Type B pancreatic cell (in vitro differentiated cells): ENCODE data around the gene DDX24. TPM values are rescaled to one million over a fixed set of nuclear protein-coding genes. Genes with fewer than 3 reads are reported as not detected.
A peak's percentile ranks its signal among the peaks of the same experiment; 100 is the strongest.

Source experiments
- DNase-seq: peaks from one replicate; pipeline ENCODE4 v3.0.0; 2021; ENCODE audit warnings: mixed read lengths; ENCODE audit not compliant: unreplicated experiment; ENCODE audit errors: extremely low spot score
- H3K27ac Mint-ChIP-seq: 2 replicates; pipeline ENCODE4 v1.8.0; 2021; ENCODE audit warnings: mild to moderate bottlenecking, mixed read lengths
- H3K27me3 Mint-ChIP-seq: 2 replicates; pipeline ENCODE4 v1.8.0; 2021; ENCODE audit warnings: mixed read lengths
- H3K36me3 Mint-ChIP-seq: 2 replicates; pipeline ENCODE4 v1.8.0; 2021; ENCODE audit warnings: mixed read lengths
- H3K4me1 Mint-ChIP-seq: one replicate; pipeline ENCODE4 v1.8.0; 2021; ENCODE audit warnings: mixed read lengths; ENCODE audit not compliant: unreplicated experiment
- H3K4me3 Mint-ChIP-seq: 2 replicates; pipeline ENCODE4 v1.8.0; 2021; ENCODE audit warnings: mild to moderate bottlenecking, mixed read lengths
- H3K9me3 Mint-ChIP-seq: 2 replicates; pipeline ENCODE4 v1.8.0; 2021; ENCODE audit warnings: mixed read lengths
- CTCF ChIP-seq: fragments of 200-600 bp; sonication (generic); conservative IDR thresholded peaks from 2 replicates; pipeline ENCODE4 v1.5.0; 2021; ENCODE audit warnings: antibody characterized with exemption, mild to moderate bottlenecking
- total RNA-seq: library from RNA; stranded (reverse); gene quantifications from 2 replicates; pipeline ENCODE4 v1.2.1, GENCODE V29; 2021; ENCODE audit warnings: low replicate concordance

Gene DDX24
- total RNA-seq, 1 donor from 2014 or later: 156 TPM

- peak; percentile 36 for DNase-seq
- TF ChIP-seq CTCF: no peak
- peaks cover 7% of the 10 kb centered on the region for H3K27me3 Mint-ChIP-seq
- no peaks in the 10 kb centered on the region for H3K9me3 Mint-ChIP-seq
- H3K36me3 Mint-ChIP-seq: no peaks in the 10 kb centered on the region
- peaks cover 16% of the 10 kb centered on the region for H3K4me1 Mint-ChIP-seq
- H3K4me3 Mint-ChIP-seq: no peak overlapping the region
- no peak overlapping the region for H3K27ac Mint-ChIP-seq
These were observed 46.3 kb upstream of the DDX24 start for GRCh38 chr14:94127330-94127729.

GRCh38 chr14:94126800-94127199 lies 45.8 kb upstream of the DDX24 start:
- H3K36me3 Mint-ChIP-seq: no peaks in the 10 kb centered on the region
- peaks cover 12% of the 10 kb centered on the region for H3K27me3 Mint-ChIP-seq
- TF ChIP-seq CTCF: no peak
- peaks cover 16% of the 10 kb centered on the region for H3K4me1 Mint-ChIP-seq
- no peak overlapping the region for H3K4me3 Mint-ChIP-seq
- no peaks in the 10 kb centered on the region for H3K9me3 Mint-ChIP-seq
- no peak for DNase-seq
- peak overlapping the region; percentile 12 for H3K27ac Mint-ChIP-seq

GRCh38 chr14:94126419-94126677 lies 45.3 kb upstream of the DDX24 start:
- TF ChIP-seq CTCF: no peak
- H3K27me3 Mint-ChIP-seq: peaks cover 15% of the 10 kb centered on the region
- peaks cover 16% of the 10 kb centered on the region for H3K4me1 Mint-ChIP-seq
- H3K4me3 Mint-ChIP-seq: no peak overlapping the region
- H3K9me3 Mint-ChIP-seq: no peaks in the 10 kb centered on the region
- no peaks in the 10 kb centered on the region for H3K36me3 Mint-ChIP-seq
- H3K27ac Mint-ChIP-seq: no peak overlapping the region
- DNase-seq: no peak

- no peak overlapping the region for H3K4me3 Mint-ChIP-seq
- no peaks in the 10 kb centered on the region for H3K36me3 Mint-ChIP-seq
- no peak for TF ChIP-seq CTCF
- H3K4me1 Mint-ChIP-seq: peaks cover 16% of the 10 kb centered on the region
- H3K9me3 Mint-ChIP-seq: no peaks in the 10 kb centered on the region
- H3K27ac Mint-ChIP-seq: no peak overlapping the region
- DNase-seq: peak; percentile 25
- peaks cover 15% of the 10 kb centered on the region for H3K27me3 Mint-ChIP-seq
These were observed 44.8 kb upstream of the DDX24 start for GRCh38 chr14:94125659-94126418.

GRCh38 chr14:94124582-94125377 lies 43.8 kb upstream of the DDX24 start:
- Mint-ChIP-seq H3K36me3 (no peaks in the 10 kb centered on the region), H3K27me3 (peaks cover 10% of the 10 kb centered on the region), H3K4me1 (peaks cover 9% of the 10 kb centered on the region), H3K9me3 (no peaks in the 10 kb centered on the region), H3K27ac (no peak overlapping the region), H3K4me3 (no peak overlapping the region)
- TF ChIP-seq CTCF: no peak
- DNase-seq: peak; percentile 27
